Astrocyte (in vitro differentiated cells and primary cell): ENCODE data around the gene SIRT6. TPM values are rescaled to one million over a fixed set of nuclear protein-coding genes. Genes with fewer than 3 reads are reported as not detected.
A peak's percentile ranks its signal among the peaks of the same experiment; 100 is the strongest.

Source experiments
- DNase-seq: peaks from one replicate; pipeline ENCODE4 v3.0.0-alpha.2; 2010; ENCODE audit warnings: low read depth
- FAIRE-seq: peaks from 2 replicates; lab custom pipeline; 2011; peaks lifted over from hg19 to GRCh38; lab: Jason Lieb, UNC
- H2AFZ ChIP-seq: 2 replicates; pipeline ENCODE4 v1.6.0; 2012; ENCODE audit warnings: low read depth, low read length, inconsistent platforms
- H3K27ac ChIP-seq: 2 replicates; pipeline ENCODE4 v1.5.1; 2011; ENCODE audit warnings: low read depth, low read length, inconsistent platforms
- H3K27me3 ChIP-seq: 2 replicates; pipeline ENCODE4 v1.6.0; 2011; ENCODE audit warnings: low read length, inconsistent platforms; ENCODE audit not compliant: insufficient read depth
- H3K36me3 ChIP-seq: 2 replicates; pipeline ENCODE4 v1.5.1; 2011; ENCODE audit warnings: low read length, inconsistent platforms; ENCODE audit not compliant: insufficient read depth
- H3K4me1 ChIP-seq: 2 replicates; pipeline ENCODE4 v1.5.1; 2011; ENCODE audit warnings: low read length, inconsistent platforms; ENCODE audit not compliant: insufficient read depth
- H3K4me2 ChIP-seq: 2 replicates; pipeline ENCODE4 v1.6.0; 2012; ENCODE audit warnings: low read length, inconsistent platforms
- H3K4me3 ChIP-seq: 2 replicates; pipeline ENCODE4 v1.5.1; 2011; ENCODE audit warnings: low read depth, mild to moderate bottlenecking, low read length, inconsistent platforms; ENCODE audit not compliant: insufficient read depth
- H3K79me2 ChIP-seq: 2 replicates; pipeline ENCODE4 v1.6.0; 2012; ENCODE audit warnings: mild to moderate bottlenecking, low read length, inconsistent platforms; ENCODE audit not compliant: insufficient read depth
- H3K9ac ChIP-seq: 2 replicates; pipeline ENCODE4 v1.6.0; 2012; ENCODE audit warnings: mild to moderate bottlenecking, low read length, inconsistent platforms
- H3K9me3 ChIP-seq: 2 replicates; pipeline ENCODE4 v1.5.1; 2012; ENCODE audit warnings: low read depth, mild to moderate bottlenecking, low read length, inconsistent platforms; ENCODE audit not compliant: insufficient read depth
- H4K20me1 ChIP-seq: 2 replicates; pipeline ENCODE4 v1.6.0; 2012; ENCODE audit warnings: low read length, inconsistent platforms; ENCODE audit not compliant: insufficient read depth
- H3K27ac Mint-ChIP-seq: one replicate; pipeline ENCODE4 v1.8.0; 2021; ENCODE audit warnings: mild to moderate bottlenecking, mixed read lengths; ENCODE audit not compliant: unreplicated experiment
- H3K27me3 Mint-ChIP-seq: one replicate; pipeline ENCODE4 v1.8.0; 2021; ENCODE audit warnings: low read depth, mixed read lengths; ENCODE audit not compliant: unreplicated experiment
- H3K36me3 Mint-ChIP-seq: one replicate; pipeline ENCODE4 v1.8.0; 2021; ENCODE audit warnings: low read depth, mixed read lengths; ENCODE audit not compliant: unreplicated experiment
- H3K4me1 Mint-ChIP-seq: one replicate; pipeline ENCODE4 v1.8.0; 2021; ENCODE audit warnings: low read depth, mixed read lengths; ENCODE audit not compliant: unreplicated experiment
- H3K4me3 Mint-ChIP-seq: one replicate; pipeline ENCODE4 v1.8.0; 2021; ENCODE audit warnings: mild to moderate bottlenecking, moderate library complexity, mixed read lengths; ENCODE audit not compliant: unreplicated experiment
- H3K9me3 Mint-ChIP-seq: one replicate; pipeline ENCODE4 v1.8.0; 2021; ENCODE audit warnings: mild to moderate bottlenecking, mixed read lengths; ENCODE audit not compliant: unreplicated experiment
- EZH2 ChIP-seq: IDR thresholded peaks from 2 replicates; pipeline ENCODE4 v1.6.1; 2012; ENCODE audit warnings: mild to moderate bottlenecking, low read length, inconsistent platforms; ENCODE audit not compliant: insufficient read depth
- total RNA-seq: library from RNA; stranded (reverse); gene quantifications from 2 replicates; pipeline ENCODE4 v1.2.1, GENCODE V29; 2021
- TF ChIP-seq, protein P1 (sequence below): IDR thresholded peaks from 2 replicates; pipeline ENCODE4 v1.5.1; 2011; ENCODE audit warnings: low read depth, mild to moderate bottlenecking, inconsistent platforms, low read length, moderate library complexity; ENCODE audit not compliant: insufficient read depth

Gene SIRT6
- total RNA-seq, 1 donor from 2014 or later, result 29.2 TPM

DNA sequence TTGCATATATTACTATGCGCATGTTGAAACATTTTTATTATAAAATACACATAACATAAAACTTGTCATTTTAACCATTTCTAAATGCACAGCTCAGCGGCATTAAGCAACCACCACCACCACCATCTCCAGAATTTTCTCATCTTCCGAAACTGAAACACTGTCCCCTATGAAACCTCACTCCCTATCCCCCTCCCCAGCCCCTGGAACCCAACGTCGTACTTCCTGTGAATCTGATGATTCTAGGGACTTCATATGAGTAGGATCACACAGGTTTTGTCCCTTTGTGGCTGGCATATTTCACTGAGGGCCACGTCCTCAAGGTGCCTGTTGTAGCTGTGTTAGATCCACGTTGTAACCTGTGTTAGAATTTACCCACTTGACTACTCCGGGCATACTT is 57.7 kb downstream of the SIRT6 start:
- Mint-ChIP-seq H3K36me3 (no peaks in the 10 kb centered on the region), H3K27ac (no peak overlapping the region)
- H3K27ac ChIP-seq, result no peak overlapping the region

More for the DNA sequence above, 57.7 kb downstream of the SIRT6 start:
- Mint-ChIP-seq H3K9me3 (no peaks in the 10 kb centered on the region), H3K27me3 (no peaks in the 10 kb centered on the region), H3K4me3 (peak overlapping the region; percentile 80), H3K4me1 (peaks cover 9% of the 10 kb centered on the region)
- Histone ChIP-seq H3K27me3 (no peaks in the 10 kb centered on the region), H3K9me3 (no peaks in the 10 kb centered on the region), H3K79me2 (peaks cover 35% of the 10 kb centered on the region), H3K36me3 (no peaks in the 10 kb centered on the region), H3K9ac (peak overlapping the region; percentile 99), H3K4me1 (peaks cover 16% of the 10 kb centered on the region), H2AFZ (no peak overlapping the region), H3K4me3 (peak overlapping the region; percentile 90), H4K20me1 (peaks cover 33% of the 10 kb centered on the region), H3K4me2 (peak overlapping the region; percentile 100)
- FAIRE-seq, result no peak
- DNase-seq, result no peak
- TF ChIP-seq, protein P1, sequence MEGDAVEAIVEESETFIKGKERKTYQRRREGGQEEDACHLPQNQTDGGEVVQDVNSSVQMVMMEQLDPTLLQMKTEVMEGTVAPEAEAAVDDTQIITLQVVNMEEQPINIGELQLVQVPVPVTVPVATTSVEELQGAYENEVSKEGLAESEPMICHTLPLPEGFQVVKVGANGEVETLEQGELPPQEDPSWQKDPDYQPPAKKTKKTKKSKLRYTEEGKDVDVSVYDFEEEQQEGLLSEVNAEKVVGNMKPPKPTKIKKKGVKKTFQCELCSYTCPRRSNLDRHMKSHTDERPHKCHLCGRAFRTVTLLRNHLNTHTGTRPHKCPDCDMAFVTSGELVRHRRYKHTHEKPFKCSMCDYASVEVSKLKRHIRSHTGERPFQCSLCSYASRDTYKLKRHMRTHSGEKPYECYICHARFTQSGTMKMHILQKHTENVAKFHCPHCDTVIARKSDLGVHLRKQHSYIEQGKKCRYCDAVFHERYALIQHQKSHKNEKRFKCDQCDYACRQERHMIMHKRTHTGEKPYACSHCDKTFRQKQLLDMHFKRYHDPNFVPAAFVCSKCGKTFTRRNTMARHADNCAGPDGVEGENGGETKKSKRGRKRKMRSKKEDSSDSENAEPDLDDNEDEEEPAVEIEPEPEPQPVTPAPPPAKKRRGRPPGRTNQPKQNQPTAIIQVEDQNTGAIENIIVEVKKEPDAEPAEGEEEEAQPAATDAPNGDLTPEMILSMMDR, result no peak
- TF ChIP-seq EZH2, result no peak

Other genes starting within 250 kb of the SIRT6 start
- 0.73 TPM in 1 of 2 replicates, not detected in the other for gene NMRK2, start 249.5 kb downstream of the SIRT6 start, total RNA-seq
- 242 and 264 TPM in 2 replicates for gene DAPK3, start 211.5 kb downstream of the SIRT6 start, total RNA-seq
- 2,578 and 2,739 TPM in 2 replicates for gene EEF2, start 197.1 kb downstream of the SIRT6 start, total RNA-seq
- 26.0 and 26.4 TPM in 2 replicates for gene PIAS4, start 174.8 kb downstream of the SIRT6 start, total RNA-seq
- gene ZBTB7A, start 115.7 kb downstream of the SIRT6 start, total RNA-seq, result 24.3 and 26.9 TPM in 2 replicates
- gene MAP2K2, start 58.4 kb downstream of the SIRT6 start, total RNA-seq, result 184 and 190 TPM in 2 replicates
- not detected in 2 replicates for gene CREB3L3, start 28.9 kb downstream of the SIRT6 start, total RNA-seq
- gene ANKRD24, start 126 bp upstream of the SIRT6 start, total RNA-seq, result 0.73 and 1.4 TPM in 2 replicates
- gene EBI3, start 47.0 kb upstream of the SIRT6 start, total RNA-seq, result 5.4 and 5.5 TPM in 2 replicates
- 12.5 and 14.0 TPM in 2 replicates for gene YJU2, start 64.5 kb upstream of the SIRT6 start, total RNA-seq
- 0.62 and 0.79 TPM in 2 replicates for gene SHD, start 96.7 kb upstream of the SIRT6 start, total RNA-seq
- not detected in 2 replicates for gene TMIGD2, start 119.8 kb upstream of the SIRT6 start, total RNA-seq
- 15.0 and 15.1 TPM in 2 replicates for gene FSD1, start 122.0 kb upstream of the SIRT6 start, total RNA-seq
- 1.8 and 5.3 TPM in 2 replicates for gene STAP2, start 156.3 kb upstream of the SIRT6 start, total RNA-seq
- gene MPND, start 161.0 kb upstream of the SIRT6 start, total RNA-seq, result 10.3 and 14.7 TPM in 2 replicates
- 101 and 102 TPM in 2 replicates for gene SH3GL1, start 218.0 kb upstream of the SIRT6 start, total RNA-seq
- 7.2 and 8.5 TPM in 2 replicates for gene CHAF1A, start 220.1 kb upstream of the SIRT6 start, total RNA-seq